Osteocyte (in vitro differentiated cells): ENCODE data around the gene ESPN. TPM values are rescaled to one million over a fixed set of nuclear protein-coding genes. Genes with fewer than 3 reads are reported as not detected.

Source experiments
- DNase-seq: peaks from one replicate; pipeline ENCODE4 v3.0.0; 2021; ENCODE audit warnings: mixed read lengths; ENCODE audit not compliant: unreplicated experiment; ENCODE audit errors: extremely low spot score
- H3K27ac Mint-ChIP-seq: one replicate; pipeline ENCODE4 v1.8.0; 2021; ENCODE audit warnings: mild to moderate bottlenecking, mixed read lengths; ENCODE audit not compliant: unreplicated experiment
- H3K27me3 Mint-ChIP-seq: one replicate; pipeline ENCODE4 v1.8.0; 2021; ENCODE audit warnings: mixed read lengths; ENCODE audit not compliant: unreplicated experiment
- H3K36me3 Mint-ChIP-seq: one replicate; pipeline ENCODE4 v1.8.0; 2021; ENCODE audit warnings: mixed read lengths; ENCODE audit not compliant: unreplicated experiment
- H3K4me1 Mint-ChIP-seq: one replicate; pipeline ENCODE4 v1.8.0; 2021; ENCODE audit warnings: mixed read lengths; ENCODE audit not compliant: unreplicated experiment
- H3K4me3 Mint-ChIP-seq: one replicate; pipeline ENCODE4 v1.8.0; 2021; ENCODE audit warnings: mild to moderate bottlenecking, moderate library complexity, mixed read lengths; ENCODE audit not compliant: unreplicated experiment
- H3K9me3 Mint-ChIP-seq: one replicate; pipeline ENCODE4 v1.8.0; 2021; ENCODE audit warnings: mixed read lengths; ENCODE audit not compliant: unreplicated experiment
- total RNA-seq: library from RNA; stranded (reverse); gene quantifications from 2 replicates; pipeline ENCODE4 v1.2.1, GENCODE V29; 2021
- TF ChIP-seq, protein P1 (sequence below): fragments of 200-600 bp; sonication (generic); IDR thresholded peaks from 2 replicates; pipeline ENCODE4 v1.5.0; 2021; ENCODE audit warnings: antibody characterized with exemption, mild to moderate bottlenecking, moderate library complexity

Gene ESPN
- total RNA-seq, 1 donor from 2014 or later = not detected

GRCh38 chr1:6384962-6385361 is 39.6 kb upstream of the ESPN start:
- TF ChIP-seq, protein P1, sequence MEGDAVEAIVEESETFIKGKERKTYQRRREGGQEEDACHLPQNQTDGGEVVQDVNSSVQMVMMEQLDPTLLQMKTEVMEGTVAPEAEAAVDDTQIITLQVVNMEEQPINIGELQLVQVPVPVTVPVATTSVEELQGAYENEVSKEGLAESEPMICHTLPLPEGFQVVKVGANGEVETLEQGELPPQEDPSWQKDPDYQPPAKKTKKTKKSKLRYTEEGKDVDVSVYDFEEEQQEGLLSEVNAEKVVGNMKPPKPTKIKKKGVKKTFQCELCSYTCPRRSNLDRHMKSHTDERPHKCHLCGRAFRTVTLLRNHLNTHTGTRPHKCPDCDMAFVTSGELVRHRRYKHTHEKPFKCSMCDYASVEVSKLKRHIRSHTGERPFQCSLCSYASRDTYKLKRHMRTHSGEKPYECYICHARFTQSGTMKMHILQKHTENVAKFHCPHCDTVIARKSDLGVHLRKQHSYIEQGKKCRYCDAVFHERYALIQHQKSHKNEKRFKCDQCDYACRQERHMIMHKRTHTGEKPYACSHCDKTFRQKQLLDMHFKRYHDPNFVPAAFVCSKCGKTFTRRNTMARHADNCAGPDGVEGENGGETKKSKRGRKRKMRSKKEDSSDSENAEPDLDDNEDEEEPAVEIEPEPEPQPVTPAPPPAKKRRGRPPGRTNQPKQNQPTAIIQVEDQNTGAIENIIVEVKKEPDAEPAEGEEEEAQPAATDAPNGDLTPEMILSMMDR = no peak
- peaks cover under 1% of the 10 kb centered on the region for H3K36me3 Mint-ChIP-seq
- no peaks in the 10 kb centered on the region for H3K27me3 Mint-ChIP-seq
- H3K4me1 Mint-ChIP-seq = peaks cover 25% of the 10 kb centered on the region
- H3K27ac Mint-ChIP-seq = peak overlapping the region; percentile 87
- no peaks in the 10 kb centered on the region for H3K9me3 Mint-ChIP-seq
- H3K4me3 Mint-ChIP-seq = no peak overlapping the region
- DNase-seq = no peak

- Mint-ChIP-seq H3K27ac (peak overlapping the region; percentile 87), H3K4me3 (no peak overlapping the region), H3K4me1 (peaks cover 25% of the 10 kb centered on the region), H3K27me3 (no peaks in the 10 kb centered on the region), H3K36me3 (no peaks in the 10 kb centered on the region), H3K9me3 (no peaks in the 10 kb centered on the region)
- TF ChIP-seq, protein P1 = no peak
- DNase-seq = no peak
Observed at GRCh38 chr1:6385488-6386191, 38.9 kb upstream of the ESPN start.

GRCh38 chr1:6386371-6386949 is 38.1 kb upstream of the ESPN start:
- no peaks in the 10 kb centered on the region for H3K36me3 Mint-ChIP-seq
- DNase-seq = no peak
- no peaks in the 10 kb centered on the region for H3K9me3 Mint-ChIP-seq
- H3K4me3 Mint-ChIP-seq = no peak overlapping the region
- no peaks in the 10 kb centered on the region for H3K27me3 Mint-ChIP-seq
- TF ChIP-seq, protein P1 = no peak
- H3K27ac Mint-ChIP-seq = peak overlapping the region; percentile 41
- peaks cover 25% of the 10 kb centered on the region for H3K4me1 Mint-ChIP-seq

- H3K27ac Mint-ChIP-seq = no peak overlapping the region
- H3K4me1 Mint-ChIP-seq = peaks cover 34% of the 10 kb centered on the region
- TF ChIP-seq, protein P1 = no peak
- DNase-seq = no peak
- H3K27me3 Mint-ChIP-seq = no peaks in the 10 kb centered on the region
- no peaks in the 10 kb centered on the region for H3K9me3 Mint-ChIP-seq
- H3K36me3 Mint-ChIP-seq = no peaks in the 10 kb centered on the region
- H3K4me3 Mint-ChIP-seq = no peak overlapping the region
Observed at GRCh38 chr1:6389971-6390370, 34.6 kb upstream of the ESPN start.

GRCh38 chr1:6391951-6392808 is 32.4 kb upstream of the ESPN start:
- Mint-ChIP-seq H3K9me3 (no peaks in the 10 kb centered on the region), H3K36me3 (no peaks in the 10 kb centered on the region)

More at GRCh38 chr1:6391951-6392808, 32.4 kb upstream of the ESPN start:
- Mint-ChIP-seq H3K4me3 (peak overlapping the region; percentile 79), H3K27ac (peak overlapping the region; percentile 54), H3K4me1 (peaks cover 14% of the 10 kb centered on the region), H3K27me3 (no peaks in the 10 kb centered on the region)
- no peak for DNase-seq
- TF ChIP-seq, protein P1 = no peak
